Endodermal cell (in vitro differentiated cells): ENCODE data around the gene EOGT. TPM values are rescaled to one million over a fixed set of nuclear protein-coding genes. Genes with fewer than 3 reads are reported as not detected.

Experiments
- DNase-seq: peaks from one replicate; pipeline ENCODE4 v3.0.0-alpha.2; 2017
- H3K27ac ChIP-seq: 2 replicates; pipeline ENCODE4 v1.5.1; 2013; ENCODE audit warnings: mild to moderate bottlenecking, low read depth, low read length, moderate library complexity
- H3K27me3 ChIP-seq: 2 replicates; pipeline ENCODE4 v1.6.1; 2013; ENCODE audit warnings: mild to moderate bottlenecking, low read length, moderate library complexity; ENCODE audit not compliant: insufficient read depth, control insufficient read depth, poor library complexity, severe bottlenecking
- H3K36me3 ChIP-seq: 2 replicates; pipeline ENCODE4 v1.7.0; 2013; ENCODE audit warnings: mild to moderate bottlenecking, low read length, moderate library complexity; ENCODE audit not compliant: control insufficient read depth, insufficient read depth
- H3K4me1 ChIP-seq: one replicate; pipeline ENCODE4 v1.7.0; 2013; ENCODE audit warnings: low read length; ENCODE audit not compliant: control insufficient read depth, insufficient read depth
- H3K4me3 ChIP-seq: 2 replicates; pipeline ENCODE4 v1.5.1; 2013; ENCODE audit warnings: mild to moderate bottlenecking, low read length, moderate library complexity
- H3K9ac ChIP-seq: 2 replicates; pipeline ENCODE4 v1.6.1; 2013; ENCODE audit warnings: mild to moderate bottlenecking, low read length, moderate library complexity; ENCODE audit not compliant: poor library complexity, severe bottlenecking; ENCODE audit errors: extremely low read depth
- H3K9me3 ChIP-seq: 2 replicates; pipeline ENCODE4 v1.6.1; 2013; ENCODE audit warnings: mild to moderate bottlenecking, low read length, moderate library complexity; ENCODE audit not compliant: control insufficient read depth
- H3K27ac Mint-ChIP-seq: 2 replicates; pipeline ENCODE4 v1.8.0; 2020; ENCODE audit warnings: mixed read lengths
- H3K27me3 Mint-ChIP-seq: 2 replicates; pipeline ENCODE4 v1.8.0; 2021; ENCODE audit warnings: mild to moderate bottlenecking, mixed read lengths; ENCODE audit not compliant: insufficient read depth
- H3K36me3 Mint-ChIP-seq: 2 replicates; pipeline ENCODE4 v1.8.0; 2020; ENCODE audit warnings: low read depth, mixed read lengths
- H3K4me1 Mint-ChIP-seq: 2 replicates; pipeline ENCODE4 v1.8.0; 2020; ENCODE audit warnings: mixed read lengths
- H3K4me3 Mint-ChIP-seq: 2 replicates; pipeline ENCODE4 v1.8.0; 2020; ENCODE audit warnings: mild to moderate bottlenecking, moderate library complexity, mixed read lengths
- H3K9me3 Mint-ChIP-seq: 2 replicates; pipeline ENCODE4 v1.8.0; 2020; ENCODE audit warnings: mild to moderate bottlenecking, mixed read lengths
- CTCF ChIP-seq: fragments of 200-600 bp; sonication (generic); conservative IDR thresholded peaks from 2 replicates; pipeline ENCODE4 v1.5.0; 2021; ENCODE audit warnings: antibody characterized with exemption, mild to moderate bottlenecking
- whole genome bisulfite sequencing, 2 experiments: methylation state at CpG; one replicate each; pipeline versions ENCODE4 v1.1.5 to v1.1.7; 2013; ENCODE audit warnings: missing lambda C conversion rate in 2 of 2, mixed read lengths in 1 of 2; ENCODE audit not compliant: insufficient coverage in 1 of 2, insufficient read length in 1 of 2; 5-methylcytosine and 5-hydroxymethylcytosine counted together
- long read RNA-seq, 4 experiments: library from polyadenylated mRNA in 2 of 4; library from RNA in 1 of 4; library from capped mRNA in 1 of 4; stranded (forward) in 3 of 4; unstranded in 1 of 4; transcript quantifications; one replicate each; pipeline ENCODE4 v2.0.0, GENCODE V29; 2020 to 2021; ENCODE audit warnings: inconsistent platforms in 1 of 4
- polyA plus RNA-seq, 2 experiments: library from polyadenylated mRNA; stranded (reverse); fragments of 50-300 nt; gene quantifications; one replicate each; pipeline ENCODE4 v1.2.3, GENCODE V29; 2013
- total RNA-seq, 2 donors: library from RNA; stranded (reverse); fragmentation: NEBNext Ultra II Directional in 1 of 2; extraction: Animal tissue kit (Norgen Biotek cat#: 25700) in 1 of 2; gene quantifications; 2 replicates in 1 of 2; 3 replicates in 1 of 2; pipeline ENCODE4 v1.2.1, GENCODE V29; 2021

The EOGT gene
- total RNA-seq = 10 to 100 TPM; 22.2 to 42.8 TPM
- 15.0 TPM for polyA plus RNA-seq (2013, experiment 1 of 2)
- 12.6 TPM for polyA plus RNA-seq (2013, experiment 2 of 2)
- long read RNA-seq, experiment 1, full-length matches to known transcripts = 6 of 11 reads
- long read RNA-seq, experiment 1, partial matches to known transcripts = 2 of 11 reads
- long read RNA-seq, experiment 1, other reads (novel, unspliced or antisense) = 3 of 11 reads
- long read RNA-seq, experiment 2, full-length matches to known transcripts = 19 of 48 reads
- long read RNA-seq, experiment 2, partial matches to known transcripts = 4 of 48 reads
- long read RNA-seq, experiment 2, other reads (novel, unspliced or antisense) = 25 of 48 reads
- long read RNA-seq, experiment 3, full-length matches to known transcripts = 50 of 113 reads
- long read RNA-seq, experiment 3, partial matches to known transcripts = 16 of 113 reads
- long read RNA-seq, experiment 3, other reads (novel, unspliced or antisense) = 47 of 113 reads
- long read RNA-seq, experiment 4, full-length matches to known transcripts = 2 of 5 reads
- long read RNA-seq, experiment 4, partial matches to known transcripts = 0 of 5 reads
- long read RNA-seq, experiment 4, other reads (novel, unspliced or antisense) = 3 of 5 reads

DNA sequence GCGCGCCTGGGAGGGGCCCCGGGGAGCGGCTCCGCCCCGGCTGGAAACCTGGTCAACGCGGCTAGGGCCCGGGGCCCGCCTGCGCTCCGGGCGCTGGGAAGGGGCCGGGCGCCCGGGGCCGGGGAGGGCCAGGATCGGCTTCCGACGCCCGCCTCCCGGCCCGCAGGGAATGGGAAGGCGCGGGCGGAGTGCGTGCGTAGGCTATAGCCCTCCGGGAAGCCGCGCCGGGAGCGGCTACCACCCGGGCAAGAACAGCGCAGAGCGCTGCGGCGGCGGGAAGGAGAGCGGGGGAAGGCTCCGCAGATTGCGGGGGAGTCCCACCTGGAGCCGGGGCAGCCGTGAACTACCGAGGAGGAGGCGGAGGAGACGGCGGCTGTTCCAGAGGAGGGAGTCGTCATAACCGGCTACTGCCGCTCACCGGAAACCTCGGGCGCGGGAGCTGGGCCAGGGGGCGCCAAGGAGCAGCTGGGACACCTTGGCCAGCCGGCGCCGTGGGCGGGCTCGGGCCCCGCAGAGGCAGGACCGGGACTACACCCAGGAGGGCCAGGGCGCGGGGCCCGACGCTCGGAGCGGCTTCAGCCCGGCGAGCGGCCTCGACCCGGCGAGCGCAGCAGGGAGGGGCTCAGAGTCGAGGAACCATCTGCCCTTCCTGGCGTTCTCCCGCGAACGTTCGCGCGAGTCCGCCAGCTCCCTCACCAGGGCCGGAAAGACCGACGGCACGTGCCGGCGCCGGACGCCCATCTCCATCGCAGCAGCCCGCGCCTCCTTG lies at the start of gene EOGT:
EOGT (minus strand) TSS at position 432 of the 769 bp plus-strand sequence. CDS start 3,838 bp downstream, outside the sequence.
- peak; percentile 80 for TF ChIP-seq CTCF
- peaks cover 46% of the 10 kb centered on the region for H3K4me1 Mint-ChIP-seq
- no peaks in the 10 kb centered on the region for H3K27me3 ChIP-seq
- peak within 1 kb of the TSS; percentile 79 for H3K4me3 ChIP-seq
- no peaks in the 10 kb centered on the region for H3K27me3 Mint-ChIP-seq
- DNase-seq = peak; percentile 96
- H3K4me3 Mint-ChIP-seq = peak within 1 kb of the TSS; percentile 73
- 1 to 3% methylated on average over 8 to 96 of the region's 96 CpGs for WGBS, 2 experiments
- H3K27ac ChIP-seq = peak within 1 kb of the TSS; percentile 18
- peaks cover 5% of the 10 kb centered on the region for H3K4me1 ChIP-seq
- H3K9me3 ChIP-seq = no peaks in the 10 kb centered on the region
- H3K36me3 Mint-ChIP-seq = peaks cover 17% of the 10 kb centered on the region
- peaks cover 3% of the 10 kb centered on the region for H3K36me3 ChIP-seq
- no peaks in the 10 kb centered on the region for H3K9me3 Mint-ChIP-seq
- peak within 1 kb of the TSS; percentile 90 for H3K27ac Mint-ChIP-seq
- H3K9ac ChIP-seq = peak within 1 kb of the TSS; percentile 66

GRCh38 chr3:69059688-69060087 lies 46.2 kb upstream of the EOGT start:
- H3K9ac ChIP-seq = no peak overlapping the region
- DNase-seq = no peak
- no peaks in the 10 kb centered on the region for H3K27me3 ChIP-seq
- Mint-ChIP-seq H3K36me3 (peaks cover 73% of the 10 kb centered on the region), H3K27me3 (no peaks in the 10 kb centered on the region), H3K4me3 (no peak overlapping the region), H3K9me3 (no peaks in the 10 kb centered on the region), H3K27ac (no peak overlapping the region), H3K4me1 (no peaks in the 10 kb centered on the region)
- H3K36me3 ChIP-seq = peaks cover 95% of the 10 kb centered on the region
- H3K9me3 ChIP-seq = peaks cover 11% of the 10 kb centered on the region
- H3K4me1 ChIP-seq = no peaks in the 10 kb centered on the region
- no peak overlapping the region for H3K4me3 ChIP-seq
- TF ChIP-seq CTCF = no peak
- H3K27ac ChIP-seq = no peak overlapping the region

GRCh38 chr3:69058947-69059224 lies 45.4 kb upstream of the EOGT start:
- Histone ChIP-seq H3K27ac (no peak overlapping the region), H3K4me3 (no peak overlapping the region), H3K9me3 (peaks cover 11% of the 10 kb centered on the region), H3K27me3 (no peaks in the 10 kb centered on the region), H3K4me1 (no peaks in the 10 kb centered on the region), H3K9ac (no peak overlapping the region), H3K36me3 (peaks cover 93% of the 10 kb centered on the region)
- no peak for TF ChIP-seq CTCF
- DNase-seq = no peak
- H3K9me3 Mint-ChIP-seq = no peaks in the 10 kb centered on the region
- H3K4me3 Mint-ChIP-seq = no peak overlapping the region
- no peak overlapping the region for H3K27ac Mint-ChIP-seq
- peaks cover 73% of the 10 kb centered on the region for H3K36me3 Mint-ChIP-seq
- 83 to 96% methylated on average over 1 to 2 of the region's 2 CpGs for WGBS, 2 experiments
- no peaks in the 10 kb centered on the region for H3K4me1 Mint-ChIP-seq
- H3K27me3 Mint-ChIP-seq = no peaks in the 10 kb centered on the region
